Glomerular endothelial cell (primary cell): ENCODE data around the gene ANKDD1A. TPM values are rescaled to one million over a fixed set of nuclear protein-coding genes. Genes with fewer than 3 reads are reported as not detected.

Experiments
- DNase-seq: peaks from one replicate; pipeline ENCODE4 v3.0.0-alpha.2; 2011; ENCODE audit warnings: low read depth, low spot score; ENCODE audit errors: extremely low read depth
- total RNA-seq: library from RNA; depleted of rRNA; stranded (reverse); fragments of >200 nt; gene quantifications from 2 replicates; pipeline ENCODE4 v1.2.3, GENCODE V29; 2015

ANKDD1A gene
- total RNA-seq, 1 donor from 2014 or later, result 6.2 TPM

DNA sequence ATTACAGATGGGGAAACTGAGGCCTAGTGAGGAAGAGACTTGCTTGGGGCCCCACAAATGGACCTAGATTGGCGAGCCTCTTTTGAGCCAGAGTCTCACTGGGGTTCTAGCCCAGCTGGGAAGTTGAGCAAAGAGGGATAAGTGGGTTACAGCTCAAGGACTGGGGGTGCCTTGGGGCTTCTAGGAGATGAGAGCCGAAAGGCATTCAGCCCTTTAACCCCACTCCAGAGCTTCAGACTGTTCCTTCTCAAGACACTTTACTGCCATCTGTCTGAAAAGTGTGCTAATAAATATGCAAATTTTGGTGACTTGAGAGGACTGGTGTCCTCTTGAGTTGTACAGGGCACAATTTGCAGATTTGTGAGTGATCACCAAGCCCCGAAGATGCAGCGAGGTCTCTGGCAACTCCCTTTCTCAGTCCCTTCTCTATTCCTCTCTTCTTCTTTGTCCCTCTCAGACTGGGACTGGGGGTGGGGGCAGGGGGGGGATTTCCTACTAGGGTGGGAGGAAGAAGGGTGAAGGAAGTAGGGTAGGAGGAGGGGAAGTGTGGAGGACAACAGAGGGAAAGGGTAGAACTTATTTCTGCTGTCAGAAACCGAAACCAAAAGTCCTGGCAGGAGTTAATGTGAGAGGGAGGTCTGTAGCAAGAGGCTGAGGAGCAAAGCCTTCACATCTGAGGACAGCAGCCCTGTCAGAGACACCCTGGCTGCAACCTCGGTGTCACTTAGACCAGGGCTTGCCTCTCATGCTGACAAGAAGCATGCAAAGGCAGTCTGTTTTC is 16.2 kb upstream of the ANKDD1A start:
- DNase-seq, result no peak

DNA sequence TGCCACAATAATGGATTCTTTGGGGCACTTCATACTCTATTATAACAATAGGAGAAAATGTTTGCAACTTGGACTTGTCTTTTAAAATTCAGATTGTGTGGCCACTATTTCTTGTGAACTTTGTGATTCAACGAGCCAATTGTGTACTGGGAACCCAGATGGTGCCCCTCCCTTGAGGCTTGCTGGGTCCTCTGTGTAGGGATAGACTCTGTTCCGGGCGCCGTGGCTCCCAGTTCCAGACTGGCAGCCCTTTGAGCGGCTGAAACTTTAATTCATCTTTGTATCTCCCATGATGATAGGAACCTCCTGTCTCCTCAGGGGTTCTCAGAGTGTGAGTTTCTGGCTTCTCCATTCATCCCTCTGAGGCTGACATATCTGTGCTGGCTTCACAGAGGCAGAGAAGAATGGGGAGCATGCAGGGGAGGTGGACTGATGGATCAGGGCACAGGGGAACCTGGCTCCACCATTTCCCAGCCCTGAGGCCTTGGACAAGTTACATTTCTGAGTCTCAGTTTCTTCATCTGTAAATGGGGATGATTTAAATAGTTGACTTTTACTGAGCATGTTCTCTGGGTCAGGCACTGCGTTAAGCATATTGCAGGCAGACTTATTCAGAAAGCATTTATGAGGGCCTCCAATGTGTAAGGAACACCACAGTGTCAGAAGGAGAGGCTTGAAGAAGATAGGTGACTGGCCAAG is 15.2 kb upstream of the ANKDD1A start:
- no peak for DNase-seq

- DNase-seq, result no peak
Measured at GRCh38 chr15:64897345-64897985, 14.2 kb upstream of the ANKDD1A start.

GRCh38 chr15:64898406-64898805 is 13.3 kb upstream of the ANKDD1A start:
- no peak for DNase-seq

DNA sequence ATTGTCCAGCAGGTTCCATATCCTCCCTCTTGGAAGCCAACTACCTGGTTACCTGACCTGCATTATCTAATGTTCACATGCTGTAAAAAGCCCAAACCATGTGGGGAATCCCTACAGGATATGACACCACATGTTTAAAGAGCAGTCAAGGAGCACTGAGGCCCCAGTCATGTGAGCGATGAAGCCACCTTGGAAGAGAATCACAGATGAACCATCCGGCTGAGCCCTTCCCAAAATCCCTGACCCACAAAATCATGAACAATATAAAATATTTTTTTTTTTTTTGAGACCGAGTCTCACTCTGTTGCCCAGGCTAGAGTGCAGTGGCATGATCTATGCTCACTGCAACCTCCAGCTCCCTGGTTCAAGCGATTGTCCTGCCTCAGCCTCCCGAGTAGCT is 10.6 kb upstream of the ANKDD1A start:
- DNase-seq, result no peak

DNA sequence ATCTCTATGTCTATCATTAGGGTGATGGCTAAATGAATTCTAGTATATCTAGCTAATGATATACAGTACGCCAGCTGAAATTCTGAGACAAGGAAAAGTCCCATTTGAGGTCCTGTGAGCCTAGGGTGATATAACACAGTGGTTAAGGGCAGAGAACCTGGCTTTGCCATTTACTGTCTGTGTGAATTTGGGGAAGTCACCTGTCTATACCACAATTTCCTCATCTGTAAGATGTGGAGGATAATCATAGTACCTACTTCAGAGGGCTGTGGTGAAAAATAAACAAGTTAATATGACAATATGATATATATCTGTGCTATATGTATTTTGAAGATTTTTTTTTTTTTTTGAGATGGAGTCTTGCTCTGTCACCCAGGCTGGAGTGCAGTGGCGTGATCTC is 9.8 kb upstream of the ANKDD1A start:
- DNase-seq, result no peak

DNA sequence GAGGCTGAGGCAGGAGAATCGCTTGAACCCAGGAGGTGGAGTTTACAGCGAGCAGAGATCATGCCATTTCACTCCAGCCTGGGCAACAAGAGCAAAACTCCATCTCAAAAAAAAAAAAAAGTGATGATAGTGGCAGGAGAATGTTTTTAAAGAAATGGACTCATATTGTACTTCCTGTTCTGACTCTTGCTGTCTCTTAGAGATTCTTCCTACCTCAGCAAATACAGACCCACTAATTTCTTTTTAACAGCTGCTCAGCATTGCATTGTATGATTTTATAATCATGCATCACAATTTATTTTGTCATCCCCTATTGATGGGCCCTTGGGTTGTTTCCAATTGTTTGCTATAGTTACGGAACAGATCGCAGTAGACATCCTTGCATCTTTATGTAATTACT is 8.8 kb upstream of the ANKDD1A start:
- DNase-seq, result no peak

- DNase-seq, result no peak
Measured at GRCh38 chr15:64903326-64903950, 8.3 kb upstream of the ANKDD1A start.

DNA sequence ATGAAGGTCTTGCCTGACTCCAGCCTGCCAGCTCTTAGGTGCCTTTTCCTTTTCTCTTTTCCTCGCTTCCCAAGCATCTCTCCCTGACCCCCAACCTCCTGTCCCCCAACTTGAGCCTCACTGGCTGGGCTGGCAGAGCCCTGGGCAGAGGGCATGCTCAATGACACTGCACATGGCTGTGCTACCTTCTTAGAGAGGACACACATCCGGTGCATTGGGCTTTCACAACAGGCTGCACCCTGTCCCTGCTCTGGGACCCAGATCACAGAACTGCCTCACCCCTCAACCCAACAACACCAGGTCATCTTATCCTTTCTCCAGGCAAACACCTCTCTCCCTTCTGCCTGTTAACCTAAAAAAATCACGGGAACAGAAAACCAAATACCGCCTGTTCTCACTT is 7.5 kb upstream of the ANKDD1A start:
- no peak for DNase-seq

DNA sequence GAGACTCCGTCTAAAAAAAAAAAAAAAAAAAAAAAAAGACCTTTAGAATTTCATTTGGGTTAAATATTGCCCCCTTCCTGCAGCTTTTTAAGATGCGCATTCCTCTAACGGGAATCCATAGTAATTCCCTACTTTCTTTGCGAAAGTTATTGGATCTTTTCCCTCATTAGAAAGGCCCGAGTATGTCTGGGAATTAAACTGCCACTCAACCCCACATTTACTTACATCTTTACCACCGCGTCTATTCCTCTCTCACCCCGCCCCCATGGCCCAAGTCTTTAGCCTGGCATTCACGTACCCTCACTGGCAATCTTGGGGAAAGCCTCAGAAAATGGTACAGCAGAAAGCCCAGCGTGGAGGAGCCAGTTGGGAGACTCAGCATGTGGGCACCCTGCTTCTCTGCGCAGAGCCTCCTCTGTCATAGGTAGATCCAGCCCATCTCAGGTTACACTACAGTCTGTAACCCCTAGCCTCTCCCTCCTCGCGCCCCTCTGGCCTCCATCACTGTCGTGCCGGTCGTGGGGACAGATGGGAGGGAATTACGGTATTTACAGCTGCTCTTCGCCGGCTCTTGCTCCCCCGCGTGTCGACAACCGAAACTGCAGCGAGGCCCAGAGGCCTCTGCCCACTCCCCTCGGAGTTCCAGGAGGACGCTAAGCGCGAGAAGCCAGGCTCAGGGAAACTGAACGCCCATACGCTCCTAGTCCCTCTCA is 6.4 kb upstream of the ANKDD1A start:
- DNase-seq, result no peak

- DNase-seq, result no peak
Measured at GRCh38 chr15:64905941-64906340, 5.8 kb upstream of the ANKDD1A start.

DNA sequence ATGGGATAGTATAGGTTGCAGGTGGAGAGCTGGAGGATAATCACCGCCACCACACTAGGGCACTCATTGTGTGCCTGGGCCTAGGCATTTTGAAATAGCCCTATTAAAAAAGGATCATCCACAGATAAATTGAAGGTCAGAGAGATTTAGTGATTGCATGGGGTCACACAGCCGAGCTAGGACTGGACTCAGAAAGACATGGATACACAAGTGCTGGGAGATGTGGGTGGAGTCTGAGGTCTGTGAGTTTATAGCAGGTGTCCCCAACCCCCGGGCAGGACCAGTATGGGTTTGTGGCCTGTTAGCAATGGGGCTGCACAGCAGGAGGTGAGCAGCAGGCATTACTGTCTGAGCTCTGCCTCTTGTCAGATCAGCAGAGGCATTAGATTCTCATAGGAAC is 5.3 kb upstream of the ANKDD1A start:
- DNase-seq, result no peak

DNA sequence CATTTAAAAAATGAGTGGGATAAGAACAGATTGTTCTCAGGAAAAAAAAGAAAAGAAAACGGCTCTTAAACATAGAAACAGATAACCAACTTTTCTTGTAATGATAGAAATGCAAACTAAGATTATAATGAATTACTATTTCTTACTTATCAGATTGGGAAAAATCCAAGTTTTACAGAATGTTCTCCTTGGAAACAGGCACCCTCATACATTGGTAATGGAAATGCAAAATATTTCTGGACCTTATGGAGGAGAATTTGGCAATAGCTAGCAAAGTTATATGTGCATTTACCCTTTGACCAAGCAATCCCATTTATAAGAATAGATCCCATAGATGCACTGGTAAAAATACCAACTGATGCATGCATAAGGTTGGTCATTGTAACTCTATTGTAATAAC is 3.7 kb upstream of the ANKDD1A start:
- no peak for DNase-seq

DNA sequence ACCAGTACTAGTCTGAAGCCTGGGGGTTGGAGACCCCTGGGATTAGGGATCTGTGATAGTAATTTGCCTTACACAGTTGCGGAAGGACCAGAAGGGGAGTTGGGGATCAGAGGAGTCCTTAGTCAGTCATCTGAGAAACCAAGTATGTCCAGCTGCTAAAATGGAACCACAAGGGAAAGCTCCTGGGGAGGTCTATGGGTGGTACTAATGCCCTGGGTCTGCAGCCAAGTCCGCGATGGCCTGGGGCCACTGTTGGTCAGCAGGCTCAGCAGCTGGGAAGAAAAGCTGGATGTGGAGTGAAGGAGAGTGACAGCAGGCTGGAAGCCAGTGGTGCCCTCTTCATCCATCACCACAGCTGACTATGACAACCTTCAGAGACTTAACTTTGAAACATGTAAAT is 2.2 kb upstream of the ANKDD1A start:
- DNase-seq, result no peak

DNA sequence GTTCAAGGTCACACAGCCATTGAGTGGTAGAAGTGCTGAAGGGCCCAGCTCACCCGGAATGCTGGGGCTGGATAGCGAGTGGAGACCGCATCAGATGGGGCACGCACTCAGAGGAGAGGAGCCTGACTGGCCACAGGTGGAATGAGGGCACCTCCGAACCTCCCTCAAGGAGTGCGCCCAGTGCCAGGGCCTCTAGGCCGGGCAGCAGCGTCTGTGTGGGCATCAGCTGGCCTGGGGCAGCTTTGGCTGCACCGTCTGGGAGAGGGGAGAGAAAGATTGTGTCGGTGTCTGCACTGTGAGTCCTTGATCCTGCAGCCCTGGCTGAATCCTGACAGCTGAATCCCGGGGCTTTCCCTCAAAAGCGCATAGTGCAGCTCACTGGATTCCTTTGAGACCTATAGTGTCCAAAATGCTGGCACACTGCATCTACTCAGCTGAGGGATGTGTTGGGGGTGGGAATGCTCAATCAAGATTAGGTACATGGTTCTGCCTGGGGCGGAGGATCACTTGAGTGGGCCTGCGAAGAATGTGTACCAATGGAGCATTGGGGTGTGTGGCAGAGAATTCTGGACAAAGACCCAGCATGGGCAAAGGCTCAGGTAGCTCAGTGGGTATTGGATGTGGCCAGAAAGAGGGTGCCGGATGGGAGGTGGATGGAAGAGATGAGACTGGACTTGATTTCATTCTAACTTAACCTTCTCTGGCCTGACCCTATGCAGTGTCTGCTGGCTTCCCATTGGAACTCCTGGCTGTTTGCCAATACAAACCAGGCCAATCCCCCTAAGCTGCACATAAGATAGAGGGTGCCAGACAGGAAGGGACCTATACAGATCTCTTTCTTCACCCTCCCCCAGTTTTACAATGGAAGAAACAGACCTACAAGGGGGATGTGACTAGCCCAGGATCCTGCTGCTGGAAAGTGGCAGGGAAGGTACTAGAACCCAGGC is 950 bp downstream of the ANKDD1A start:
- DNase-seq, result no peak

GRCh38 chr15:64915518-64916227 is 4.0 kb downstream of the ANKDD1A start:
- no peak for DNase-seq

- no peak for DNase-seq
Measured at GRCh38 chr15:64916365-64916764, 4.7 kb downstream of the ANKDD1A start.

DNA sequence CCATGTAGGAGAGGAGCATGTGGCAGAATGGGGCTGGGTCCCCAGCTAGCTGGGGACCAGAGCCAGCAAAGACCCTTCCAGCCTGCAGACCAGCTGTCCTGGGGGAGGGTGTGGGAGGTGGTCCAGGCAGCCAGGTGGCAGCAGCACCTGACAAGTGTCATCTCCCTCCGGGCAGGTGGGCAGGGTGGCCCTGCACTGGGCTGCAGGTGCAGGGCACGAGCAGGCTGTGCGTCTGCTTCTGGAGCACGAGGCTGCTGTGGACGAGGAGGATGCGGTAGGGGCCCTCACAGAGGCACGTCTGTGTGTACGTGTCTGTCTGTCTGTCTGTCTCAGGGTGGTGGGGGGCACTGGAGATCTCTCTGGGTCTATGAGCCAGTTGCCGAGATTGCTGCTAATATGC is 5.5 kb downstream of the ANKDD1A start:
- DNase-seq, result no peak

GRCh38 chr15:64919721-64920120 is 8.0 kb downstream of the ANKDD1A start:
- DNase-seq, result no peak
